H4 (cell line): ENCODE results near the gene LRBA. TPM values are rescaled to one million over a fixed set of nuclear protein-coding genes. Genes with fewer than 3 reads are reported as not detected.
"Not testable (repeated sequence)": the region's sequence is repeated elsewhere in the genome, so short reads cannot be mapped to it uniquely, and the experiment has no call there.

Source experiments
- DNase-seq: peaks from one replicate; pipeline ENCODE4 v3.0.0-alpha.2; 2015; ENCODE audit warnings: low spot score
- total RNA-seq: library from RNA; depleted of rRNA; stranded (reverse); fragments of >200 nt; shearing (Covaris generic); gene quantifications from 2 replicates; pipeline ENCODE4 v1.2.3, GENCODE V29; 2014

LRBA gene
- total RNA-seq, 1 experiment from 2014 or later, result 31.1 TPM

- DNase-seq, result not testable (repeated sequence)
Observed at GRCh38 chr4:150742930-150743329, 272.2 kb downstream of the LRBA start.

- no peak for DNase-seq
Observed at GRCh38 chr4:150739591-150739990, 275.5 kb downstream of the LRBA start.

GRCh38 chr4:150725957-150726523 lies 289.0 kb downstream of the LRBA start:
- DNase-seq, result no peak

GRCh38 chr4:150723727-150724411 lies 291.2 kb downstream of the LRBA start:
- no peak for DNase-seq

- peak; percentile 87 for DNase-seq
Observed at GRCh38 chr4:150722908-150723362, 292.1 kb downstream of the LRBA start.

GRCh38 chr4:150720973-150721518 lies 294.0 kb downstream of the LRBA start:
- DNase-seq, result no peak

GRCh38 chr4:150717952-150718351 lies 297.1 kb downstream of the LRBA start:
- no peak for DNase-seq

- DNase-seq, result no peak
Observed at GRCh38 chr4:150714462-150715438, 300.3 kb downstream of the LRBA start.

GRCh38 chr4:150713251-150713650 lies 301.8 kb downstream of the LRBA start:
- DNase-seq, result no peak

- no peak for DNase-seq
Observed at GRCh38 chr4:150710770-150711375, 304.2 kb downstream of the LRBA start.

- no peak for DNase-seq
Observed at GRCh38 chr4:150708004-150708403, 307.1 kb downstream of the LRBA start.

GRCh38 chr4:150699599-150699998 lies 315.5 kb downstream of the LRBA start:
- no peak for DNase-seq

- DNase-seq, result no peak
Observed at GRCh38 chr4:150695162-150695561, 319.9 kb downstream of the LRBA start.

GRCh38 chr4:150694438-150694837 lies 320.6 kb downstream of the LRBA start:
- DNase-seq, result no peak

GRCh38 chr4:150683775-150684350 lies 331.2 kb downstream of the LRBA start:
- no peak for DNase-seq

- no peak for DNase-seq
Observed at GRCh38 chr4:150682126-150682525, 333.0 kb downstream of the LRBA start.

GRCh38 chr4:150681063-150681462 lies 334.0 kb downstream of the LRBA start:
- no peak for DNase-seq

- no peak for DNase-seq
Observed at GRCh38 chr4:150680651-150681050, 334.4 kb downstream of the LRBA start.

- no peak for DNase-seq
Observed at GRCh38 chr4:150679765-150680343, 335.2 kb downstream of the LRBA start.

GRCh38 chr4:150679018-150679764 lies 335.9 kb downstream of the LRBA start:
- DNase-seq, result no peak
